GM18873 (cell line): ENCODE results near the gene WEE2.

ENCODE experiments used
- ATAC-seq: cut with Tn5 transposase; IDR thresholded peaks from one replicate; pipeline ENCODE4 v1.9.1; 2021; ENCODE audit warnings: mild to moderate bottlenecking, moderate library complexity, moderate number of reproducible peaks; ENCODE audit not compliant: unreplicated experiment, low FRiP score

Gene WEE2

DNA sequence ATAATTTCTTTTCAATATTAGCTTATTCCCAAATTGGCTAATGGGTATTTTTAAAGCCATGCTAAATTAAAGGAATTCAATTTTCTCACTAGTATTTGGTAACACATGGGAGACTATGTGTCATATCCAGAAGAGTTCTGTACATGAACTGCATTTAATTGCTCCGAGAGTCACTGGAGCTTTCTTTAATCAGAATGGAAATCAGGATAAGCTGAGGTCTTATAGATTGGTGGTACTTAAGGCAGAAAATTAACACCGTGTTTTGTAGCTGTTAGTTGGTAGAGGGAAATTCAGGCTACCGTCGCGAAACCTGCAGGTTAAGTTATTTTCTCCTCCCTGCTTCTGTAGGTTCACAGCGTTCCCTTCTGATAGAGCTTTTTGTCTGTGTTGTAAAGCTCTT, at the start of gene WEE2:
Gene WEE2, plus strand, starts transcription at position 3 of the 400 bp plus-strand sequence. CDS start 406 bp downstream, outside the sequence.
- ATAC-seq, result no peak

GRCh38 chr7:141659501-141659900, 48.7 kb upstream of the WEE2 start:
- no peak for ATAC-seq

- ATAC-seq, result no peak
Measured at GRCh38 chr7:141660259-141660658, 47.9 kb upstream of the WEE2 start.

- ATAC-seq, result no peak
Measured at GRCh38 chr7:141663081-141663849, 44.9 kb upstream of the WEE2 start.

GRCh38 chr7:141664450-141664849, 43.7 kb upstream of the WEE2 start:
- no peak for ATAC-seq

DNA sequence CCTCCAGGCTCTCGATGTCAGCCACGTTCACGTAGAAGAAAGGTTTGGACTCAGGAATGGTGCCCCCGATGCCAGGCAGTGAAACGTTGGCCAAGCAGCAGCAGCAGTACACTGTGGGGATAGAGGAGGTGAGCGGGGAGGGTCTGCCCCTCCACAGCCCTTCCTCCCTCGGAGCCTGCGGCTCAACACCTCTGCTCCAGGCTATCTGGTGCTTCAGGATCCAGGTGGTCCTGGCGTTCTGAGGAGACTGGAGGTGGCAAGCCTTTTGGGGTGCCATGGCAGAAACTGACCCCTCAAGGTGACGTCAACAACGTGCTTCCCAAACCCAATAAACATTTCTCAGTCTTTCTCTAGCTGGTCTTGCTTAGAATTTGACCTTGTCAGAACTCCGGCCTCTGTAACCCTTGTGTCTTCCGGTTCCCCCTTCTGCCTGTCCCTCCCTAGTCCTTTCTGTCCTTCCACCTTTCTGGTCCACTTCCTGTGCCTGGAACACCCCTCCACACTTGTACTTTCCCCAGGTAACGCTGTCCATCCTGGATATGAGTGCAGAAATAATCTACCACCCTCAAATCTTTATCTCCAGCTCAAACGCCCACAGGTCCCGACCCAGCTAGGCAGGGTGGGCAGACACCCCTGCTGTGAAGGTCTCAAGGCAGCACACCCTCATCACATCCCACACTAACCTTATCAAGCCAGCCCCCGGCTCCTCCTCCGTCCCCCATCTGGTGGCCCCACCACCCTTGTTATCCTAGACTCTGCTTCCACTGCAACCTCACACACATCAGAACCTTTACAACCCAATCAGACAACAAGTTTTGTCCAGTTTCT, 42.7 kb upstream of the WEE2 start:
- no peak for ATAC-seq

DNA sequence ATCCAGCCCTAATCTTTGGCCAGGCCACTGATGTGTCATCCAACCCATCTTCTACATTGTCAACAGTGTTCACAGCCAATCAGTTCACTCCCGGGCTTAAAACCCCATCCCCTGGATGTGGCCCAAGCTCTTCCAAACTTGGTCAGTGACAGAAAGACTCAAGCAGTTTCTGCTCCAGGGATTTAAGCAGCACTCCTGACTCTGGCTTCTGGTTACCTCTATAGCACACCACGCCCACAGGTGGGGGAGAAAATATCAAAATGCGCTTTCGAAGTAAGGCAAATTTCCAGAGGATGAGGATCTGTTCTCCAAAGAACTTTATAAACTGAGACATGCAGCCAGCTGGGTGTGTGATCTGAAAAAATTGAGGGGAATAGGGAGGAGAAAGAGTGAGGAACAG, 42.1 kb upstream of the WEE2 start:
- ATAC-seq, result no peak

DNA sequence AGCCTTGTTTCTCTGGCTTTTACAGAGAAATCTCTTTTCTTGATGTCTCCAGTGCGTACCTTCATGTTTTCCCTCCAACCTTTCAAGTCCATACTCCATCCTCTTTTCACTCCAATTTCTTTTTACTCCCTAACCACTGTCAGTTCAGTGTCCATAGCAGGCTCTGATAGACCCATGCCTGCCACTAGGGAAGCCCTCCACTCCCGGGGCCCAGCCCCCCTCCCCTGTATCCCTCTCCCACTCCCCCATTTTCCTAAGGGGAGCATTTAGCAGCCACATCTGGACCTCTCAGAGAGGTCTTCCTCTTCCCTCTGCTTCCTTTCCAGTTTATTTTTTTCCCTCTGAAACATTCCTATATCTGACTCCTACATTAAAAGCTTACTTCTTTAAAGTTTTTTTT, 39.3 kb upstream of the WEE2 start:
- ATAC-seq, result no peak

DNA sequence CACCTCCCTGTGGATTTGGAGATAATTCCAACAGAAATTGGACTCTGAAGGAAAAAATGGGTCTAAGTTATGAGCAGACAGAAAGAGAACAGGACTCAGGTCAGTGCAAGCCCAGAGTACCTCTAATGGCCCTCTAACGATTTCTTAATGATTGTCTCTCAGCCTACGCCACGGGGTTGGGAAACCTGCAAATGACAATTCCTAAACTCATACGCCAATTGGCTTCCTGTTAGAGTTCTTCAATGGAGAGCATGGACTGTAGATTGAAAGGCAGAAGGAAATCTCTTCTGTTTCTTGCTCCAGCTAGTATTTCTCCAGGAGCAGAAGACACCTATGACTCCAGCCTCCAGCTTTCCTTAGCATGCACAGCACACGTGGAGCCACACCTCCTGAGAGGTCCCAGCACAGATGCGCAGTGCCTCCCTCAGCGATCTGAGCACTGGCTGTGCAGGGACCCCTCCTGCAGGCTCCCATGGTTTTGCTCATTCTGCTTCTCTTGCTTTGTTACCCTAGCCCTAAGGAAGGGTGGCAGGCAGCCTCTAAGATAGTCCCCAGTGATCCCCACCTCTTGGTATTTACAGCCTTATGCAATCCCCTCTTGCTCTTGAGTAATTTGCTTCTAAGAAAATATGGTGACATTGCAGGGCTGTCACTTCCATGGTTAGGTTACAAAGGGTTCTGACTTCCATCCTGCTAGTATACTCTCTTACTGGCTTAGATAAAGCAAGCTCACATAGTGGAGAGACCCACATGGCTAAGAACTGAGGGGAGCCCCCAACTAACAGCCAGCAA, 36.3 kb upstream of the WEE2 start:
- no peak for ATAC-seq

GRCh38 chr7:141673346-141673745, 34.8 kb upstream of the WEE2 start:
- no peak for ATAC-seq

- no peak for ATAC-seq
Measured at GRCh38 chr7:141674171-141674671, 33.9 kb upstream of the WEE2 start.

GRCh38 chr7:141674702-141675101, 33.5 kb upstream of the WEE2 start:
- no peak for ATAC-seq

DNA sequence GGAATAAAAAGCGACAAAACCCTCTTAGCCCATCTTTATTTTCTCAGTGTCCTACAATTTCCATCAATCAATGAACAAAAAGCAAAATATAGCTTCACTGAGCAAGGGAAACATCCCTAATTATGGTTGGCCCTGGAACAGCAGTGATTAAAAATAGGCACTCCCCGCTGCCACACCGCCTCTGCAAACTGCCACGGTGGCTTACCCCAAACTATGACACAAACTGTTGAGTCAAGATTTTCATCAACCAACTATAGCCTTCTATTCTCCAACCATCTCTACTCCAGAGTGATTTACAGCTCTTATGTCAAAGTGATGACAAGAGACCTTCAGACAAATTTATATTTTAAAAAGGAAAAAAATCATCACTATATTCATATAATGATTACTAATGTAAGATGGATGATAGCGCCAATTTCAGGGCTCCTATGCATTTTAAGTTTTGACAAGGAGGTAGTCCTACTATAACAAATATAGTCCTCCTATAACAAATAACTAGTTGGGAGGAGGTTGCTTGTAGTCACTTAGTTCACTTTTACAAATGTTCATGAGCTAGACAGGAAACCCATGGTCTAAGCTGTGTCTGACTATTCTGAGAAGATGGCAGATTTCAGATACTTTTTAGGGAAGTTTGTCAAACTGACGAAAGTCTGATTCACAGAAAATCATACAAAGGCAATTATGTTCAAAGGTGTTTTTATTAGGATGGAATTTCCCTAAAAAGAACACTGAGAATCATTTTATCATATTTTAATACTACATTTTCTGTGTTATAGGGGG, 32.5 kb upstream of the WEE2 start:
- no peak for ATAC-seq

GRCh38 chr7:141676618-141677017, 31.5 kb upstream of the WEE2 start:
- ATAC-seq, result no peak

GRCh38 chr7:141679014-141679413, 29.1 kb upstream of the WEE2 start:
- ATAC-seq, result no peak

GRCh38 chr7:141685285-141686023, 22.7 kb upstream of the WEE2 start:
- ATAC-seq, result no peak

- ATAC-seq, result no peak
Measured at GRCh38 chr7:141686074-141686473, 22.1 kb upstream of the WEE2 start.

GRCh38 chr7:141686670-141687069, 21.5 kb upstream of the WEE2 start:
- no peak for ATAC-seq

GRCh38 chr7:141688043-141688442, 20.1 kb upstream of the WEE2 start:
- ATAC-seq, result no peak
